Measurements from ENCODE around the gene UCN3. TPM values are rescaled to one million over a fixed set of nuclear protein-coding genes. Genes with fewer than 3 reads are reported as not detected.

Gene UCN3
- polyA plus RNA-seq (2012; ENCODE audit: low read depth, missing spikeins), result 0.08 TPM

GRCh38 chr10:5364890-5365338 is at the start of gene UCN3:
Gene UCN3 (plus strand): TSS chr10:5364966. CDS start chr10:5373721, 8,755 bp downstream.
- TF ChIP-seq POLR2AphosphoS5 (IDR thresholded peaks at IDR 0.05; ENCODE audit: low read depth, low read length), result no peak
- no peak for TF ChIP-seq TAF1 (IDR thresholded peaks at IDR 0.05; ENCODE audit: low read depth, low read length)
- TF ChIP-seq SPI1 (IDR thresholded peaks at IDR 0.05; ENCODE audit: low read depth, low read length), result no peak
- no peak for TF ChIP-seq POU2F2 (IDR thresholded peaks at IDR 0.05; ENCODE audit: low read depth, low read length)
- no peak for TF ChIP-seq PAX5 (IDR thresholded peaks at IDR 0.05; ENCODE audit: insufficient read depth, low read length, severe bottlenecking)
- no peak for TF ChIP-seq POLR2A (IDR thresholded peaks at IDR 0.05; ENCODE audit: low read depth, low read length)
- DNase-seq (ENCODE audit: insufficient read length, low spot score), result no peak
- FAIRE-seq, result no peak

GRCh38 chr10:5317547-5318107 is 47.1 kb upstream of the UCN3 start:
- FAIRE-seq (no peak), DNase-seq (ENCODE audit: insufficient read length, low spot score) (no peak)
- TF ChIP-seq POLR2AphosphoS5 (IDR thresholded peaks at IDR 0.05; ENCODE audit: low read depth, low read length) (no peak), POU2F2 (IDR thresholded peaks at IDR 0.05; ENCODE audit: low read depth, low read length) (no peak), POLR2A (IDR thresholded peaks at IDR 0.05; ENCODE audit: low read depth, low read length) (no peak), SPI1 (IDR thresholded peaks at IDR 0.05; ENCODE audit: low read depth, low read length) (no peak), PAX5 (IDR thresholded peaks at IDR 0.05; ENCODE audit: insufficient read depth, low read length, severe bottlenecking) (no peak), TAF1 (IDR thresholded peaks at IDR 0.05; ENCODE audit: low read depth, low read length) (no peak)

GRCh38 chr10:5318148-5318547 is 46.6 kb upstream of the UCN3 start:
- TF ChIP-seq POLR2AphosphoS5 (IDR thresholded peaks at IDR 0.05; ENCODE audit: low read depth, low read length) (no peak), POLR2A (IDR thresholded peaks at IDR 0.05; ENCODE audit: low read depth, low read length) (no peak), TAF1 (IDR thresholded peaks at IDR 0.05; ENCODE audit: low read depth, low read length) (no peak)
- FAIRE-seq (no peak), DNase-seq (ENCODE audit: insufficient read length, low spot score) (no peak)

GRCh38 chr10:5319863-5320262 is 44.9 kb upstream of the UCN3 start:
- no peak for FAIRE-seq
- TF ChIP-seq POLR2AphosphoS5 (IDR thresholded peaks at IDR 0.05; ENCODE audit: low read depth, low read length) (no peak), POU2F2 (IDR thresholded peaks at IDR 0.05; ENCODE audit: low read depth, low read length) (no peak), TAF1 (IDR thresholded peaks at IDR 0.05; ENCODE audit: low read depth, low read length) (no peak), SPI1 (IDR thresholded peaks at IDR 0.05; ENCODE audit: low read depth, low read length) (no peak), PAX5 (IDR thresholded peaks at IDR 0.05; ENCODE audit: insufficient read depth, low read length, severe bottlenecking) (no peak), POLR2A (IDR thresholded peaks at IDR 0.05; ENCODE audit: low read depth, low read length) (no peak)
- no peak for DNase-seq (ENCODE audit: insufficient read length, low spot score)

- FAIRE-seq (no peak), DNase-seq (ENCODE audit: insufficient read length, low spot score) (no peak)
- no peak for TF ChIP-seq TAF1 (IDR thresholded peaks at IDR 0.05; ENCODE audit: low read depth, low read length)
- no peak for TF ChIP-seq POLR2AphosphoS5 (IDR thresholded peaks at IDR 0.05; ENCODE audit: low read depth, low read length)
- no peak for TF ChIP-seq SPI1 (IDR thresholded peaks at IDR 0.05; ENCODE audit: low read depth, low read length)
- no peak for TF ChIP-seq POU2F2 (IDR thresholded peaks at IDR 0.05; ENCODE audit: low read depth, low read length)
- TF ChIP-seq POLR2A (IDR thresholded peaks at IDR 0.05; ENCODE audit: low read depth, low read length), result no peak
- no peak for TF ChIP-seq PAX5 (IDR thresholded peaks at IDR 0.05; ENCODE audit: insufficient read depth, low read length, severe bottlenecking)
These were observed 43.5 kb upstream of the UCN3 start for GRCh38 chr10:5321273-5321672.

- FAIRE-seq (no peak), DNase-seq (ENCODE audit: insufficient read length, low spot score) (no peak)
- TF ChIP-seq POU2F2 (IDR thresholded peaks at IDR 0.05; ENCODE audit: low read depth, low read length) (no peak), POLR2A (IDR thresholded peaks at IDR 0.05; ENCODE audit: low read depth, low read length) (no peak), TAF1 (IDR thresholded peaks at IDR 0.05; ENCODE audit: low read depth, low read length) (no peak), POLR2AphosphoS5 (IDR thresholded peaks at IDR 0.05; ENCODE audit: low read depth, low read length) (no peak), SPI1 (IDR thresholded peaks at IDR 0.05; ENCODE audit: low read depth, low read length) (no peak), PAX5 (IDR thresholded peaks at IDR 0.05; ENCODE audit: insufficient read depth, low read length, severe bottlenecking) (no peak)
These were observed 41.3 kb upstream of the UCN3 start for GRCh38 chr10:5323446-5323845.

- no peak for FAIRE-seq
- no peak for TF ChIP-seq POLR2A (IDR thresholded peaks at IDR 0.05; ENCODE audit: low read depth, low read length)
These were observed 39.7 kb upstream of the UCN3 start for GRCh38 chr10:5325076-5325475.

GRCh38 chr10:5334196-5334880 is 30.4 kb upstream of the UCN3 start:
- no peak for DNase-seq (ENCODE audit: insufficient read length, low spot score)
- TF ChIP-seq PAX5 (IDR thresholded peaks at IDR 0.05; ENCODE audit: insufficient read depth, low read length, severe bottlenecking) (no peak), POU2F2 (IDR thresholded peaks at IDR 0.05; ENCODE audit: low read depth, low read length) (no peak), TAF1 (IDR thresholded peaks at IDR 0.05; ENCODE audit: low read depth, low read length) (no peak), POLR2A (IDR thresholded peaks at IDR 0.05; ENCODE audit: low read depth, low read length) (no peak), POLR2AphosphoS5 (IDR thresholded peaks at IDR 0.05; ENCODE audit: low read depth, low read length) (no peak), SPI1 (IDR thresholded peaks at IDR 0.05; ENCODE audit: low read depth, low read length) (no peak)
- no peak for FAIRE-seq

More at GRCh38 chr10:5325076-5325475, 39.7 kb upstream of the UCN3 start:
- DNase-seq (ENCODE audit: insufficient read length, low spot score), result no peak

- TF ChIP-seq TAF1 (IDR thresholded peaks at IDR 0.05; ENCODE audit: low read depth, low read length) (no peak), POLR2A (IDR thresholded peaks at IDR 0.05; ENCODE audit: low read depth, low read length) (no peak), PAX5 (IDR thresholded peaks at IDR 0.05; ENCODE audit: insufficient read depth, low read length, severe bottlenecking) (no peak), POU2F2 (IDR thresholded peaks at IDR 0.05; ENCODE audit: low read depth, low read length) (no peak), SPI1 (IDR thresholded peaks at IDR 0.05; ENCODE audit: low read depth, low read length) (no peak), POLR2AphosphoS5 (IDR thresholded peaks at IDR 0.05; ENCODE audit: low read depth, low read length) (no peak)
- DNase-seq (ENCODE audit: insufficient read length, low spot score) (no peak), FAIRE-seq (no peak)
These were observed 26.8 kb upstream of the UCN3 start for GRCh38 chr10:5338010-5338409.

GRCh38 chr10:5343092-5343491 is 21.7 kb upstream of the UCN3 start:
- DNase-seq (ENCODE audit: insufficient read length, low spot score), result no peak
- TF ChIP-seq POLR2A (IDR thresholded peaks at IDR 0.05; ENCODE audit: low read depth, low read length) (no peak), SPI1 (IDR thresholded peaks at IDR 0.05; ENCODE audit: low read depth, low read length) (no peak), TAF1 (IDR thresholded peaks at IDR 0.05; ENCODE audit: low read depth, low read length) (no peak)
- FAIRE-seq, result no peak
